Right ventricle myocardium superior (tissue), 1 donor: ENCODE data around the gene ACAP3. TPM values are rescaled to one million over a fixed set of nuclear protein-coding genes. Genes with fewer than 3 reads are reported as not detected.
A peak's percentile ranks its signal among the peaks of the same experiment; 100 is the strongest.

ENCODE experiments used
- ATAC-seq: fragments of 200-7000 bp; cut with Tn5 transposase; one replicate; pipeline ENCODE4 v1.9.1; 2020; ENCODE audit warnings: mild to moderate bottlenecking; ENCODE audit not compliant: poor library complexity
- DNase-seq: peaks from one replicate; pipeline ENCODE4 v3.0.0-alpha.2; 2020
- intact Hi-C: fragments of 100-400 bp; cut with DNase I; formaldehyde crosslinking; loops from one replicate; pipeline ENCODE4 v1.11.2; 2022
- total RNA-seq: library from RNA; stranded (reverse); fragmentation: NEBNext Ultra II Directional; extraction: Animal tissue kit (Norgen Biotek cat#: 25700); gene quantifications from one replicate; pipeline ENCODE4 v1.2.1, GENCODE V29; 2021
- donor health status: DM: no; HTN: yes; CAD: no; lungs with severe emphysema.

ACAP3 gene
- total RNA-seq, 1 donor from 2014 or later = 56.3 TPM

DNA sequence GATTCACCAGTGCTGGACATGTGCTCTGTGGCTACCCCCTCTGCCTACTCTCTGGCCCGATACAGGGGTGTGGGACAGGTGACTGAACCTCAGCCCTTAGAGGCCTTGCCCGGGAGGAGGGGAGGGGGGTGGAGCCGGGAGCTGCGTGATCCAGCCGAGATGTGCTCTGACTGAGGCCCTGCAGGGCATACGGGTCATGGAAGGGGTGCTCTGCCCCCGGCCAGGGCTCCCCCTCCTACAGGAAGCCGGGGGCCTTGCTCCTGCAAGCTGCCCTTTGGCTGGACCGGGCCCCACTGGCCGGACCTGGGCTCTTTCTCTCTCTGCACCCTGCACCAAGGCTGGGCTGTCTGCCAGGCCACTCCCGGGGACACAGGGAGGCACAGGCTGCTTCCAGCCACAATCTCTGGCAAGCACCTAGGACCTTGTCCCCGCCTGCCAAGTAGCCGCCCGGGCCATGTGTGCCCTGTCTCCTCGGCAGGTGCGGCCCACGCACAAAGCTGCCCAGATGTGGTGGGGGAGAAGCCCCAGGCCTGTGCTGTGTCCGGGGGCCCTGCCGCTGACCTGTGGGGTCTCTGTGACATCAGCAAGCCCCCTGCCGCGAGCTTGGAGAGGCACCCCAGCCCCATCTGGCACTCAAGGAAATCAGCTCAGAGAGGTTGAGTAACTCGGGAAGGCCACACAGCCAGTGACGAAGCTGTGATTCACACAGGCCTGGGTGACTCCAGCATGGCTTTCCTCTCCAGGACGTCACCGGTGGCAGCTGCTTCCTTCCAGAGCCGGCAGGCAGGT is 26.0 kb downstream of the ACAP3 start:
- intact Hi-C loops = no loop called here
- DNase-seq (peak; percentile 91), ATAC-seq (peak; percentile 94)

- ATAC-seq (no peak), DNase-seq (no peak)
- intact Hi-C loops = no loop called here
These were observed 26.8 kb downstream of the ACAP3 start for GRCh38 chr1:1280782-1281481.

- no peak for ATAC-seq
- no peak for DNase-seq
- intact Hi-C loops = no loop called here
These were observed 28.7 kb downstream of the ACAP3 start for GRCh38 chr1:1279028-1279427.

DNA sequence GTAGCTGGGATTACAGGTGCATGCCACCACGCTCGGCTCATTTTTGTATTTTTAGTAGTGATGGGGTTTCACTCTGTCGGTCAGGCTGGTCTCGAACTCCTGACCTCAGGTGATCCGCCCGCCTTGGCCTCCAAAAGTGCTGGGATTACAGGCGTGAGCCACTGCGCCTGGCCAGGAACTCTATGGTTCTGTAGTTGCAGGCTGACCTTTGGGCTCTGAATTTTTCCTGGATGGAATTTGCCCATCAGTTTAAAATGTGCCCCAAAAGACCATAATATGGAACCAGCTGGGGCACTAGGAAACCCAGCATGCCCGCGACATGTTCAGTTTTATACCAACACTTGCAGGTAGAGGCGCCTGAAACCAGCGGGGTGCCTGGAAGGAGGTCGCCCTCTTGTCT is 29.1 kb downstream of the ACAP3 start:
- intact Hi-C loops = no loop called here
- DNase-seq (no peak), ATAC-seq (no peak)

DNA sequence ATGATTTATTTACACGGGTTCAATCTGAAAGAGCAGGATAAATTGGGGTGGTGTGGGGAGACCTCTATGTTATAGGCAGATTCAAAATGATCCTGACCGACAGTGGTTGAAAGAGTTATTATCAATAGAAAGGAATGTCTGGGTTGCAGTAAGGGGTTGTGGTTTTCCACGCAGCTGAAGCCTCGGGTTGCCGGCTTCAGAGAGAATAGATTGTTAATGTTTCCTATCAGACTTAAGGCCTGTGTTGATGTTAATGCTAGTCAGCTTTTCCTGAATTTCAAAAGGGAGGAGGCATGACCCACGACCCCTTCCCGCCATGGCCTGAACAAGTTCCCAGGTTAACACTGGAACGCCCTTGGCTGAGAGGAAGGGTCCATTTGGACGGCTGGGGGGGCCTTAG is 31.9 kb downstream of the ACAP3 start:
- no peak for DNase-seq
- intact Hi-C loops = no loop called here
- no peak for ATAC-seq

- intact Hi-C loops = no loop called here
- ATAC-seq = no peak
- DNase-seq = no peak
These were observed 32.7 kb downstream of the ACAP3 start for GRCh38 chr1:1274931-1275431.

GRCh38 chr1:1274299-1274930 is 33.3 kb downstream of the ACAP3 start:
- intact Hi-C loops = no loop called here
- DNase-seq (no peak), ATAC-seq (peak; percentile 2)

DNA sequence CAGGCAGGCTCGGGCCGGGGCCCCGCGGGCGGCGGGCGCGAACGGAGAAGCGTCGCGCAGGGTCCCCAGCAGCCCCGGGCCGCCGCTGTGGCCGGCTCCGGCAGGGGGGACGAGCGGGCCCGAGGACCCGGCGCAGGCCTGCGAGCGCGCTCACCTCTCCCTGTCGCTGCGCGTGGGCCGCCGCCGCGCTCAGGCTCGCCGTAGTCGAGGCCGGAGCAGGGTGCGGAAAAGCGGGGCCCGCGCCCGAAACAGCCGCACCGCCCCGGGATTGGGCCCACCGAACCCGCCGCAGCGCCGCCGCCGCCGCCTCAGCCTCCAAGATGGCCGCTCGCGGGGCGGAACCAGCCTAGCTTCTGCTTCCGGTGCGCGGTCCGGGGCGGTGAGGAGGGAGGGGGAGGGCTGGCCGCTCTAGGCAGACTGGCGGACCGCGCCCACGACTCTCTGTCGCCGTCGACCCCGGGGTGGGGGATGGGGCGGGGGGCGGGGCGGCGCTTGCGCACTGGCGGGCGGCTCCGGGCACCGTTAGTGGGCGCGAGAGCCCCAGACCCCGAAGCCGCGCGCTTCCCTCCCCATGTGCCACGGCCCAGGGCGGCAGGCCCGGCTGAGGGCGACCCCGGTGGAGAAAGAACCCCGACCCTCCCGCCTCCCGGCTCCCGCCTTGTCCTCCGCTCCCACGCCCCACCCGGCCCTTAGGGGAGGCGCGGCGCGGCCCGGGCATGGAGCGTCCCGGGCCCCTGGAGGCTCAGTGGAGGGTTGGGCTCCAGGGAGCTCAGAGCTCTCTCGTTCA is 34.0 kb downstream of the ACAP3 start, which contains the start of gene UBE2J2:
Gene UBE2J2 (minus strand): TSS at position 343 of the 787 bp plus-strand sequence. CDS start 5,862 bp downstream, outside the sequence.
- ATAC-seq = peak; percentile 98
- intact Hi-C loops = no loop called here
- peak; percentile 96 for DNase-seq

DNA sequence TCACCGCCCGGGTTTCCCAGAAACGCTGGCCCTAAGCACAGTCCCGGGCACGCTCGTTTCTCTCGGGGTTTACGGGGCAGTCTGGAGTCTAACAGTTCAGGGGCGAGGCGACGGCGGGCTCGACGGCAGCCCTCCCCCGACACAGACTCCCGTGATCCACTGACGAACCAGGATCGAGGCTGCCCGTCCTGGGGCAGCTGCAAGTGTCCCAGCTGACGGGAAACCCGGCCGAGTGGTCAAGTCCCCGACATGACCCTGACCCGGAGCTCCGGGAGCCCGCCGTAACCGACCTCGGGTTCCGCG is 34.6 kb downstream of the ACAP3 start:
- DNase-seq = no peak
- intact Hi-C loops = no loop called here

GRCh38 chr1:1272341-1273208 is 35.2 kb downstream of the ACAP3 start:
- ATAC-seq = no peak
- no peak for DNase-seq
- intact Hi-C loops = no loop called here

More for the DNA sequence above, 34.6 kb downstream of the ACAP3 start:
- no peak for ATAC-seq

- intact Hi-C loops = no loop called here
- DNase-seq (no peak), ATAC-seq (no peak)
These were observed 36.9 kb downstream of the ACAP3 start for GRCh38 chr1:1270813-1271212.

- ATAC-seq (no peak), DNase-seq (no peak)
- intact Hi-C loops = no loop called here
These were observed 39.4 kb downstream of the ACAP3 start for GRCh38 chr1:1268284-1268682.

- DNase-seq (no peak), ATAC-seq (no peak)
- intact Hi-C loops = no loop called here
These were observed 40.0 kb downstream of the ACAP3 start for GRCh38 chr1:1267488-1268283.

- ATAC-seq (no peak), DNase-seq (no peak)
These were observed 42.9 kb downstream of the ACAP3 start for GRCh38 chr1:1264868-1265272.

GRCh38 chr1:1264026-1264425 is 43.7 kb downstream of the ACAP3 start:
- DNase-seq (no peak), ATAC-seq (no peak)
- intact Hi-C loops = no loop called here

More at GRCh38 chr1:1264868-1265272, 42.9 kb downstream of the ACAP3 start:
- intact Hi-C loops = no loop called here

GRCh38 chr1:1262758-1263157 is 45.0 kb downstream of the ACAP3 start:
- ATAC-seq (no peak), DNase-seq (no peak)
- intact Hi-C loops = no loop called here

DNA sequence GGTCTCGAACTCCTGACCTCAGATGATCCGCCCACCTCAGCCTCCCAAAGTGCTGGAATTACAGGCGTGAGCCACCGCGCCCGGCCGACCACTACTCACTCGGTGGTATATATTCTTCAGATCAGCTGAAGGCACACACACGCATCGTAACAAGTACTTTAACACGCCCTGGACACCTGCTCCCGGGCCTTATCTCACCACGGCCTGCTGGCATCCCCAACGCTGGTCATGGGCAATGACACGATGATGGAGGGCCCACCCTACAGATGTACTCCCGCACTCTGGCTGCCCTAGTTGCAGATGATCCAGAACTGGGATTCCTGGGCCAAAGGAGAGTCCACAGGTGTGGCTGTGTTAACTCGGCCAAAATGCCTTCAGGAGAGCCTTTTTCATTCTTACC is 45.7 kb downstream of the ACAP3 start:
- intact Hi-C loops = no loop called here
- ATAC-seq (no peak), DNase-seq (no peak)
